HepG2 (cell line): Measurements from ENCODE around the gene DLL1. TPM values are rescaled to one million over a fixed set of nuclear protein-coding genes. Genes with fewer than 3 reads are reported as not detected.

Source experiments
- ATAC-seq: fragments of 200-7000 bp; cut with Tn5 transposase; 3 replicates; pipeline ENCODE4 v1.9.1; 2020; ENCODE audit warnings: mild to moderate bottlenecking, moderate library complexity
- BruUV-seq: library from RNA; stranded (reverse); fragments of 400-500 nt; replicated peaks from 2 replicates; lab custom pipeline; 2021; lab: Mats Ljungman, UMichigan
- CTCF ChIA-PET: fragments of 300-600 bp; formaldehyde crosslinking; extraction: SDS; loops from one replicate; lab custom pipeline; 2021; ENCODE audit warnings: low total read pairs, inconsistent platforms, low intra/inter-chr PET ratio; lab: Yijun Ruan, JAX
- POLR2A ChIA-PET: fragments of 350-600 bp; sonication (Branson Sonifier 250); formaldehyde crosslinking; loops from one replicate; lab custom pipeline; 2020; ENCODE audit warnings: antibody characterized with exemption, inconsistent platforms; lab: Yijun Ruan, JAX
- DNase-seq: peaks from one replicate; pipeline ENCODE4 v3.0.0-alpha.2; 2015; ENCODE audit warnings: low spot score
- FAIRE-seq: peaks from 3 replicates; lab custom pipeline; 2011; peaks lifted over from hg19 to GRCh38; lab: Jason Lieb, UNC
- H2AFZ ChIP-seq: one replicate; pipeline ENCODE4 v1.6.1; 2011; ENCODE audit warnings: low read length, inconsistent platforms
- H3K27ac ChIP-seq: fragments of 300-600 bp; 3 replicates; pipeline ENCODE4 v1.8.0; 2011; ENCODE audit warnings: mixed run types, mild to moderate bottlenecking, mixed read lengths, low read length, inconsistent platforms; ENCODE audit not compliant: insufficient read depth; ENCODE audit errors: extremely low read length
- H3K27me3 ChIP-seq, 2 experiments: fragments of 200-600 bp in 1 of 2; 2 replicates in 1 of 2; 3 replicates in 1 of 2; pipeline versions ENCODE4 v1.6.0 to v1.8.0; 2011; ENCODE audit warnings: low read length in 2 of 2, mild to moderate bottlenecking in 2 of 2, moderate library complexity in 2 of 2, inconsistent platforms in 1 of 2; ENCODE audit not compliant: insufficient read depth in 2 of 2, control insufficient read depth in 1 of 2
- H3K36me3 ChIP-seq, 2 experiments: fragments of 200-600 bp in 1 of 2; replicated peaks in 1 of 2; 2 replicates in 1 of 2; 3 replicates in 1 of 2; pipeline versions ENCODE4 v1.5.1 to v1.8.0; 2011; ENCODE audit warnings: low read length in 2 of 2, inconsistent platforms in 1 of 2; ENCODE audit not compliant: insufficient read depth in 2 of 2, control insufficient read depth in 1 of 2
- H3K4me1 ChIP-seq: 2 replicates; pipeline ENCODE4 v1.5.1; 2012; ENCODE audit warnings: low read length, inconsistent platforms; ENCODE audit not compliant: insufficient read depth
- H3K4me2 ChIP-seq: 2 replicates; pipeline ENCODE4 v1.6.0; 2011; ENCODE audit warnings: low read depth, low read length, inconsistent platforms
- H3K4me3 ChIP-seq, 3 experiments: fragments of 200-600 bp in 1 of 3; sonication (generic), shearing (Covaris generic) in 1 of 3; replicated peaks in 1 of 3; 2 replicates each; pipeline ENCODE4 v1.5.1; 2011 to 2016; ENCODE audit warnings: low read length in 3 of 3, inconsistent platforms in 2 of 3, low read depth in 2 of 3, mild to moderate bottlenecking in 2 of 3, control low read depth in 1 of 3, mixed read lengths in 1 of 3; ENCODE audit not compliant: insufficient read depth in 1 of 3
- H3K79me2 ChIP-seq: one replicate; pipeline ENCODE4 v1.6.1; 2011; ENCODE audit warnings: low read length, inconsistent platforms; ENCODE audit not compliant: insufficient read depth
- H3K9ac ChIP-seq: 2 replicates; pipeline ENCODE4 v1.6.0; 2011; ENCODE audit warnings: mild to moderate bottlenecking, low read depth, low read length, inconsistent platforms; ENCODE audit not compliant: insufficient read depth
- H3K9me3 ChIP-seq: 2 replicates; pipeline ENCODE4 v1.5.1; 2012; ENCODE audit warnings: mild to moderate bottlenecking, low read length
- H4K20me1 ChIP-seq: 2 replicates; pipeline ENCODE4 v1.6.0; 2011; ENCODE audit warnings: inconsistent platforms, mild to moderate bottlenecking, low read length, moderate library complexity; ENCODE audit not compliant: insufficient read depth
- CHCHD3 ChIP-seq: sonication (generic); formaldehyde crosslinking; IDR thresholded peaks from 2 replicates; pipeline ENCODE4 v1.8.0; 2022; ENCODE audit warnings: mild to moderate bottlenecking, missing genetic modification reagents, moderate library complexity
- GFI1 ChIP-seq: sonication (generic); formaldehyde crosslinking; IDR thresholded peaks from 2 replicates; pipeline ENCODE4 v1.5.0; 2020; ENCODE audit warnings: missing genetic modification reagents, mild to moderate bottlenecking, borderline replicate concordance
- ISL2 ChIP-seq: sonication (generic); formaldehyde crosslinking; IDR thresholded peaks from 2 replicates; pipeline ENCODE4 v1.5.0; 2020; ENCODE audit warnings: missing genetic modification reagents
- JUN ChIP-seq: sonication (generic); formaldehyde crosslinking; IDR thresholded peaks from 2 replicates; pipeline ENCODE4 v1.4.0; 2020; ENCODE audit warnings: mild to moderate bottlenecking, missing genetic modification reagents
- PBX2 ChIP-seq: IDR thresholded peaks from 2 replicates; pipeline ENCODE4 v1.6.1; 2016; ENCODE audit warnings: control low read depth
- POLR2A ChIP-seq, 2 experiments: IDR thresholded peaks; 2 replicates each; pipeline ENCODE4 v1.6.1; 2011; ENCODE audit warnings: low read depth in 2 of 2, low read length in 2 of 2, mild to moderate bottlenecking in 1 of 2, moderate library complexity in 1 of 2; ENCODE audit not compliant: insufficient read depth in 1 of 2
- POLR2G ChIP-seq: fragments of 200-400 bp; formaldehyde crosslinking; IDR thresholded peaks from 2 replicates; pipeline ENCODE4 v1.6.1; 2018; ENCODE audit warnings: mild to moderate bottlenecking, low read depth, low read length, moderate library complexity
- ZBTB7A ChIP-seq: sonication (generic); formaldehyde crosslinking; IDR thresholded peaks from 2 replicates; pipeline ENCODE4 v1.8.0; 2022; ENCODE audit warnings: mild to moderate bottlenecking, missing genetic modification reagents
- ZFP37 ChIP-seq: sonication (generic); formaldehyde crosslinking; IDR thresholded peaks from 2 replicates; pipeline ENCODE4 v1.4.0; 2020; ENCODE audit warnings: missing genetic modification reagents, borderline replicate concordance
- ZNF546 ChIP-seq: sonication (generic); formaldehyde crosslinking; conservative IDR thresholded peaks from 2 replicates; pipeline ENCODE4 v1.8.1; 2023; ENCODE audit warnings: mild to moderate bottlenecking, missing genetic modification reagents
- ZNF629 ChIP-seq: sonication (generic); formaldehyde crosslinking; conservative IDR thresholded peaks from 2 replicates; pipeline ENCODE4 v1.5.0; 2020; ENCODE audit warnings: missing genetic modification reagents
- WGBS: methylation state at CpG from one replicate; pipeline ENCODE4 v1.1.6; 2017; ENCODE audit warnings: low lambda C conversion rate; 5-methylcytosine and 5-hydroxymethylcytosine counted together
- in situ Hi-C: cut with HindIII; loops from 2 replicates; pipeline ENCODE4 v1.10.0; 2017; ENCODE audit warnings: low pct_unique_long_range_greater_than_20kb; ENCODE audit not compliant: extremely low pct_ligation_motif_present
- intact Hi-C: fragments of 100-400 bp; cut with micrococcal nuclease; formaldehyde crosslinking; loops from one replicate; pipeline ENCODE4 v1.10.0; 2022; ENCODE audit not compliant: unreplicated experiment
- polyA plus RNA-seq, 8 experiments: library from polyadenylated mRNA; depleted of rRNA in 3 of 8; stranded (reverse) in 7 of 8; unstranded in 1 of 8; fragments of >200 nt; fragmentation: Illumina TruSeq in 4 of 8; extraction: Trizol in 4 of 8; gene quantifications; 2 replicates each; pipeline versions ENCODE4 v1.2.1 to v1.2.3, GENCODE V29; 2011 to 2016; ENCODE audit warnings: low read depth in 4 of 8, missing spikeins in 1 of 8, mixed read lengths in 1 of 8; ENCODE audit not compliant: insufficient read depth in 1 of 8
- total RNA-seq, 5 experiments: library from RNA; depleted of rRNA; stranded (reverse); fragments of >200 nt; fragmentation: Illumina TruSeq; extraction: Trizol; gene quantifications; 2 replicates each; pipeline ENCODE4 v1.2.3, GENCODE V29; 2016; ENCODE audit warnings: low read depth in 1 of 5
- TF ChIP-seq, protein P1 (sequence below): IDR thresholded peaks from 2 replicates; pipeline ENCODE4 v1.6.1; 2016; ENCODE audit warnings: low read depth, control low read depth
- TF ChIP-seq, protein P2 (sequence below), 2 experiments: sonication (generic) in 1 of 2; formaldehyde crosslinking in 1 of 2; IDR thresholded peaks; 2 replicates each; pipeline versions ENCODE4 v1.4.0 to v1.6.1; 2018 to 2020; ENCODE audit warnings: missing genetic modification reagents in 2 of 2, borderline replicate concordance in 1 of 2, low read depth in 1 of 2, mild to moderate bottlenecking in 1 of 2, missing biosample characterization in 1 of 2
- TF ChIP-seq, protein P3 (sequence below): sonication (generic); formaldehyde crosslinking; IDR thresholded peaks from 2 replicates; pipeline ENCODE4 v1.4.0; 2020; ENCODE audit warnings: missing genetic modification reagents

DLL1 gene
- total and polyA plus RNA-seq, 2 of the 13 experiments (the other 11 are each of a cell fraction or from before 2014, with no cell fraction given), result not detected

DNA sequence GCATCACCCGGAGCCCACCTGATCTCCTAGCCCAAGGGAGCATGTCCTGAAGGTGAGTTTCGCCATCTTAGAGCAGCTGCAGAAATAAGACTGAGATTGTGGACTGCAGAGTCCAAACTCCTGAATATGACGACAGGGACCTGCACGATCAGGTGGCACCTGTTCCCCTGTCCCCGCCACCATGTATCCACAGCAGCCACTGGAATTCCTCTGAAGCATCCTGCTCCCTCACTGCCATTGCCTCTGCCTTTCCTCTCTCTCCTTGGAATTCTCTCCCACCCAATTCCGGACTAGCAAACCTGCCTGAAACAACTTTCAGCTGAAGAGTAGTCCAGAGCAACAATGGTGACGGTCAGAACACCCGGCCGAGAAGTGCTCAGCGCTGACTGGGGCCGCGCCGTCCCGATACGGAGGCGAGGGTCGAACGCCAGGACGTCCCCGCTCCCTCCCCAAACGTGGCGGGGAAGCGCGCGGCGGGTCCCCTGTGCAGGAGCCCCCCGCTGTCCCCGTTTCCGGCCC, 15.0 kb upstream of the DLL1 start:
- intact Hi-C loops (loop anchor here (5.0 to 10.0 kb wide), 3 partner anchors 119 to 604 kb away; partner anchors contain the start of genes C6orf120, PSMB1, TBP and WDR27), in situ Hi-C loops (no loop called here)
- peak overlapping the region; percentile 84 for H3K4me2 ChIP-seq
- H2AFZ ChIP-seq, result peak overlapping the region; percentile 73
- ChIA-PET POLR2A (interaction anchor here (0.9 to 1.6 kb wide), 4 partner anchors 10 to 516 kb away, joined by 3 to 4 read pairs (median 4); no protein-coding TSS in a partner anchor), CTCF (no interaction called here)
- DNase-seq (no peak), ATAC-seq (peak; percentile 48), FAIRE-seq (no peak)
- no peaks in the 10 kb centered on the region; a peak in 1 of 5 replicates for H3K27me3 ChIP-seq
- 15% methylated on average over 11 of the region's 29 CpGs for WGBS
- BruUV-seq, result no TSS peak
- H3K27ac ChIP-seq, result peak overlapping the region; percentile 36
- peak overlapping the region; percentile 95 for H3K9ac ChIP-seq
- H3K9me3 ChIP-seq, result peaks cover 8% of the 10 kb centered on the region; the same call in 1 of the 2 replicates
- no peaks in the 10 kb centered on the region; a peak in 1 of 5 replicates for H3K36me3 ChIP-seq
- peak overlapping the region; percentile 78 to 98 (median 92) for H3K4me3 ChIP-seq
- H3K4me1 ChIP-seq, result peaks cover 28% of the 10 kb centered on the region
- peaks cover 42% of the 10 kb centered on the region for H3K79me2 ChIP-seq
- H4K20me1 ChIP-seq, result no peaks in the 10 kb centered on the region
- TF ChIP-seq, protein P1, sequence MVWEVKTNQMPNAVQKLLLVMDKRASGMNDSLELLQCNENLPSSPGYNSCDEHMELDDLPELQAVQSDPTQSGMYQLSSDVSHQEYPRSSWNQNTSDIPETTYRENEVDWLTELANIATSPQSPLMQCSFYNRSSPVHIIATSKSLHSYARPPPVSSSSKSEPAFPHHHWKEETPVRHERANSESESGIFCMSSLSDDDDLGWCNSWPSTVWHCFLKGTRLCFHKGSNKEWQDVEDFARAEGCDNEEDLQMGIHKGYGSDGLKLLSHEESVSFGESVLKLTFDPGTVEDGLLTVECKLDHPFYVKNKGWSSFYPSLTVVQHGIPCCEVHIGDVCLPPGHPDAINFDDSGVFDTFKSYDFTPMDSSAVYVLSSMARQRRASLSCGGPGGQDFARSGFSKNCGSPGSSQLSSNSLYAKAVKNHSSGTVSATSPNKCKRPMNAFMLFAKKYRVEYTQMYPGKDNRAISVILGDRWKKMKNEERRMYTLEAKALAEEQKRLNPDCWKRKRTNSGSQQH (CRISPR knock-in tag), result 0 out of 2 replicates have a peak, but pooled peaks have one; percentile 6
- TF ChIP-seq ZNF629 (CRISPR knock-in tag) (0 out of 2 replicates have a peak, but pooled peaks have one; percentile 9), ISL2 (CRISPR knock-in tag) (no peak), POLR2G (no peak), ZNF546 (no peak), ZBTB7A (peak; percentile 71; the same call in 1 of the 2 replicates), PBX2 (CRISPR knock-in tag) (no peak), CHCHD3 (CRISPR knock-in tag) (peak; percentile 30; the same call in 1 of the 2 replicates), JUN (0 out of 2 replicates have a peak, but pooled peaks have one; percentile 16), POLR2A (IDR thresholded peaks at IDR 0.05; ENCODE audit: insufficient read depth in 1 of 2, low read depth in 2 of 2, low read length in 2 of 2) (no peak), ZFP37 (CRISPR knock-in tag) (no peak), GFI1 (CRISPR knock-in tag) (peak; percentile 67; the same call in 1 of the 2 replicates)
- TF ChIP-seq, protein P2, sequence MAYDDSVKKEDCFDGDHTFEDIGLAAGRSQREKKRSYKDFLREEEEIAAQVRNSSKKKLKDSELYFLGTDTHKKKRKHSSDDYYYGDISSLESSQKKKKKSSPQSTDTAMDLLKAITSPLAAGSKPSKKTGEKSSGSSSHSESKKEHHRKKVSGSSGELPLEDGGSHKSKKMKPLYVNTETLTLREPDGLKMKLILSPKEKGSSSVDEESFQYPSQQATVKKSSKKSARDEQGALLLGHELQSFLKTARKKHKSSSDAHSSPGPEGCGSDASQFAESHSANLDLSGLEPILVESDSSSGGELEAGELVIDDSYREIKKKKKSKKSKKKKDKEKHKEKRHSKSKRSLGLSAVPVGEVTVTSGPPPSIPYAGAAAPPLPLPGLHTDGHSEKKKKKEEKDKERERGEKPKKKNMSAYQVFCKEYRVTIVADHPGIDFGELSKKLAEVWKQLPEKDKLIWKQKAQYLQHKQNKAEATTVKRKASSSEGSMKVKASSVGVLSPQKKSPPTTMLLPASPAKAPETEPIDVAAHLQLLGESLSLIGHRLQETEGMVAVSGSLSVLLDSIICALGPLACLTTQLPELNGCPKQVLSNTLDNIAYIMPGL (CRISPR knock-in tag; IDR thresholded peaks at IDR 0.05; ENCODE audit: borderline replicate concordance in 1 of 2, low read depth in 1 of 2), result peak in 1 of 2 experiments; percentile 10; a peak in 1 of 4 replicates
- TF ChIP-seq, protein P3, sequence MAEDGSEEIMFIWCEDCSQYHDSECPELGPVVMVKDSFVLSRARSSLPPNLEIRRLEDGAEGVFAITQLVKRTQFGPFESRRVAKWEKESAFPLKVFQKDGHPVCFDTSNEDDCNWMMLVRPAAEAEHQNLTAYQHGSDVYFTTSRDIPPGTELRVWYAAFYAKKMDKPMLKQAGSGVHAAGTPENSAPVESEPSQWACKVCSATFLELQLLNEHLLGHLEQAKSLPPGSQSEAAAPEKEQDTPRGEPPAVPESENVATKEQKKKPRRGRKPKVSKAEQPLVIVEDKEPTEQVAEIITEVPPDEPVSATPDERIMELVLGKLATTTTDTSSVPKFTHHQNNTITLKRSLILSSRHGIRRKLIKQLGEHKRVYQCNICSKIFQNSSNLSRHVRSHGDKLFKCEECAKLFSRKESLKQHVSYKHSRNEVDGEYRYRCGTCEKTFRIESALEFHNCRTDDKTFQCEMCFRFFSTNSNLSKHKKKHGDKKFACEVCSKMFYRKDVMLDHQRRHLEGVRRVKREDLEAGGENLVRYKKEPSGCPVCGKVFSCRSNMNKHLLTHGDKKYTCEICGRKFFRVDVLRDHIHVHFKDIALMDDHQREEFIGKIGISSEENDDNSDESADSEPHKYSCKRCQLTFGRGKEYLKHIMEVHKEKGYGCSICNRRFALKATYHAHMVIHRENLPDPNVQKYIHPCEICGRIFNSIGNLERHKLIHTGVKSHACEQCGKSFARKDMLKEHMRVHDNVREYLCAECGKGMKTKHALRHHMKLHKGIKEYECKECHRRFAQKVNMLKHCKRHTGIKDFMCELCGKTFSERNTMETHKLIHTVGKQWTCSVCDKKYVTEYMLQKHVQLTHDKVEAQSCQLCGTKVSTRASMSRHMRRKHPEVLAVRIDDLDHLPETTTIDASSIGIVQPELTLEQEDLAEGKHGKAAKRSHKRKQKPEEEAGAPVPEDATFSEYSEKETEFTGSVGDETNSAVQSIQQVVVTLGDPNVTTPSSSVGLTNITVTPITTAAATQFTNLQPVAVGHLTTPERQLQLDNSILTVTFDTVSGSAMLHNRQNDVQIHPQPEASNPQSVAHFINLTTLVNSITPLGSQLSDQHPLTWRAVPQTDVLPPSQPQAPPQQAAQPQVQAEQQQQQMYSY (CRISPR knock-in tag), result no peak
